ENCODE measurements around the gene PDAP1. TPM values are rescaled to one million over a fixed set of nuclear protein-coding genes. Genes with fewer than 3 reads are reported as not detected.

The PDAP1 gene
- total and polyA plus RNA-seq, 9 of the 15 experiments (the other 6 are each of a cell fraction or from before 2014, with no cell fraction given), result 10.2 to 315 (median 129) TPM

- Histone ChIP-seq H3K9me1 (ENCODE audit: control insufficient read depth, insufficient read depth, low read length) (no peaks in the 10 kb centered on the region), H3K9me3 (replicated peaks; ENCODE audit: control insufficient read depth, insufficient read depth, low read depth, low read length) (no peaks in the 10 kb centered on the region), H4K20me1 (replicated peaks; ENCODE audit: control insufficient read depth, insufficient read depth, low read length) (peaks cover 44% of the 10 kb centered on the region), H3K27ac (ENCODE audit: extremely low read depth, low read depth, low read length) (no peak overlapping the region), H3K79me2 (ENCODE audit: control insufficient read depth, insufficient read depth, low read length) (peaks cover 40% of the 10 kb centered on the region), H2AFZ (ENCODE audit: low read depth, low read length) (no peak overlapping the region), H3K36me3 (ENCODE audit: control insufficient read depth, insufficient read depth, low read length) (peaks cover 98% of the 10 kb centered on the region), H3K27me3 (ENCODE audit: control insufficient read depth in 2 of 2, insufficient read depth in 2 of 2, low read length in 2 of 2) (no peaks in the 10 kb centered on the region), H3K4me3 (no peak overlapping the region), H3K4me2 (ENCODE audit: insufficient read depth, low read length) (no peak overlapping the region), H3K4me1 (replicated peaks in 1 of 2; ENCODE audit: control insufficient read depth in 2 of 2, insufficient read depth in 2 of 2, low read length in 2 of 2) (peaks cover 0 to 16% of the 10 kb centered on the region in 2 experiments; a peak in 2 of 5 replicates), H3K9ac (ENCODE audit: insufficient read depth in 1 of 2, low read depth in 2 of 2, low read length in 2 of 2) (peak overlapping the region in 1 of 2 experiments; percentile 54; a peak in 2 of 4 replicates)
- no peak for FAIRE-seq
- WGBS (ENCODE audit: insufficient coverage, low coverage, missing lambda C conversion rate), result 76% methylated on average over 9 of the region's 9 CpGs
- no TSS peak for BruUV-seq (replicated peaks)
- DNase-seq (ENCODE audit: extremely low read depth in 1 of 4, low spot score in 3 of 4), result no peak
- ChIA-PET POLR2A (interaction anchor here (0.6 to 2.9 kb wide), 10 partner anchors 8 to 824 kb away, joined by 3 to 28 read pairs (median 3); partner anchors contain the start of genes ATP5MF, CPSF4, PDAP1 and PTCD1), CTCF (ENCODE audit: low intra/inter-chr PET ratio) (no interaction called here)
- in situ Hi-C loops (cut with MboI) (no loop called here), intact Hi-C loops (cut with micrococcal nuclease) (no loop called here)
- ATAC-seq, result peak; percentile 7
- TF ChIP-seq TEAD4 (IDR thresholded peaks at IDR 0.05; ENCODE audit: low read length) (no peak), TEAD4 (CRISPR knock-in tag; IDR thresholded peaks at IDR 0.05; ENCODE audit: borderline replicate concordance) (no peak), POLR2AphosphoS2 (IDR thresholded peaks at IDR 0.05; ENCODE audit: low read length) (no peak), CCNT2 (IDR thresholded peaks at IDR 0.05; ENCODE audit: borderline replicate concordance, extremely low read depth, insufficient read length, low read depth, low read length) (peak; percentile 16), POU5F1 (IDR thresholded peaks at IDR 0.05; ENCODE audit: borderline replicate concordance, low read depth, low read length, partially characterized antibody) (no peak), ZNF780A (CRISPR knock-in tag; IDR thresholded peaks at IDR 0.05) (no peak), NONO (IDR thresholded peaks at IDR 0.05; ENCODE audit: low read depth in 2 of 2, low read length in 1 of 2) (no peak), ZNF263 (CRISPR knock-in tag; IDR thresholded peaks at IDR 0.05; ENCODE audit: borderline replicate concordance) (no peak), ZBTB26 (CRISPR knock-in tag; IDR thresholded peaks at IDR 0.05) (no peak), ZNF408 (CRISPR knock-in tag; IDR thresholded peaks at IDR 0.05; ENCODE audit: low read depth) (no peak), CREB1 (IDR thresholded peaks at IDR 0.05) (no peak; the same call in 1 of the 2 replicates), CREB1 (CRISPR knock-in tag; IDR thresholded peaks at IDR 0.05) (no peak), XRCC5 (IDR thresholded peaks at IDR 0.05; ENCODE audit: low read depth, low read length) (no peak), GATAD2B (IDR thresholded peaks at IDR 0.05; ENCODE audit: borderline replicate concordance) (no peak), HIVEP1 (CRISPR knock-in tag; IDR thresholded peaks at IDR 0.05) (no peak)
- TF ChIP-seq, protein P1, sequence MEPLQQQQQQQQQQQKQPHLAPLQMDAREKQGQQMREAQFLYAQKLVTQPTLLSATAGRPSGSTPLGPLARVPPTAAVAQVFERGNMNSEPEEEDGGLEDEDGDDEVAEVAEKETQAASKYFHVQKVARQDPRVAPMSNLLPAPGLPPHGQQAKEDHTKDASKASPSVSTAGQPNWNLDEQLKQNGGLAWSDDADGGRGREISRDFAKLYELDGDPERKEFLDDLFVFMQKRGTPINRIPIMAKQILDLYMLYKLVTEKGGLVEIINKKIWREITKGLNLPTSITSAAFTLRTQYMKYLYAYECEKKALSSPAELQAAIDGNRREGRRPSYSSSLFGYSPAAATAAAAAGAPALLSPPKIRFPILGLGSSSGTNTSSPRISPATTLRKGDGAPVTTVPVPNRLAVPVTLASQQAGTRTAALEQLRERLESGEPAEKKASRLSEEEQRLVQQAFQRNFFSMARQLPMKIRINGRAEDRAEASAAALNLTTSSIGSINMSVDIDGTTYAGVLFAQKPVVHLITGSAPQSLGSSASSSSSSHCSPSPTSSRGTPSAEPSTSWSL (CRISPR knock-in tag; IDR thresholded peaks at IDR 0.05; ENCODE audit: borderline replicate concordance), result no peak
- TF ChIP-seq, protein P2, sequence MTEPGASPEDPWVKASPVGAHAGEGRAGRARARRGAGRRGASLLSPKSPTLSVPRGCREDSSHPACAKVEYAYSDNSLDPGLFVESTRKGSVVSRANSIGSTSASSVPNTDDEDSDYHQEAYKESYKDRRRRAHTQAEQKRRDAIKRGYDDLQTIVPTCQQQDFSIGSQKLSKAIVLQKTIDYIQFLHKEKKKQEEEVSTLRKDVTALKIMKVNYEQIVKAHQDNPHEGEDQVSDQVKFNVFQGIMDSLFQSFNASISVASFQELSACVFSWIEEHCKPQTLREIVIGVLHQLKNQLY (CRISPR knock-in tag; conservative IDR thresholded peaks at IDR 0.05), result no peak
- TF ChIP-seq, protein P3, sequence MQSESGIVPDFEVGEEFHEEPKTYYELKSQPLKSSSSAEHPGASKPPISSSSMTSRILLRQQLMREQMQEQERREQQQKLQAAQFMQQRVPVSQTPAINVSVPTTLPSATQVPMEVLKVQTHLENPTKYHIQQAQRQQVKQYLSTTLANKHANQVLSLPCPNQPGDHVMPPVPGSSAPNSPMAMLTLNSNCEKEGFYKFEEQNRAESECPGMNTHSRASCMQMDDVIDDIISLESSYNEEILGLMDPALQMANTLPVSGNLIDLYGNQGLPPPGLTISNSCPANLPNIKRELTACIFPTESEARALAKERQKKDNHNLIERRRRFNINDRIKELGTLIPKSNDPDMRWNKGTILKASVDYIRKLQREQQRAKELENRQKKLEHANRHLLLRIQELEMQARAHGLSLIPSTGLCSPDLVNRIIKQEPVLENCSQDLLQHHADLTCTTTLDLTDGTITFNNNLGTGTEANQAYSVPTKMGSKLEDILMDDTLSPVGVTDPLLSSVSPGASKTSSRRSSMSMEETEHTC (IDR thresholded peaks at IDR 0.05), result no peak
Observed at GRCh38 chr7:99455874-99456273, 47.5 kb upstream of the PDAP1 start.

Data from K562 (cell line).